ENCODE measurements around the gene C2orf15. TPM values are rescaled to one million over a fixed set of nuclear protein-coding genes. Genes with fewer than 3 reads are reported as not detected.

The C2orf15 gene
- total and polyA plus RNA-seq, 9 of the 15 experiments (the other 6 are each of a cell fraction or from before 2014, with no cell fraction given) = 0.04 to 0.27 (median 0.15) TPM; not detected in 1

DNA sequence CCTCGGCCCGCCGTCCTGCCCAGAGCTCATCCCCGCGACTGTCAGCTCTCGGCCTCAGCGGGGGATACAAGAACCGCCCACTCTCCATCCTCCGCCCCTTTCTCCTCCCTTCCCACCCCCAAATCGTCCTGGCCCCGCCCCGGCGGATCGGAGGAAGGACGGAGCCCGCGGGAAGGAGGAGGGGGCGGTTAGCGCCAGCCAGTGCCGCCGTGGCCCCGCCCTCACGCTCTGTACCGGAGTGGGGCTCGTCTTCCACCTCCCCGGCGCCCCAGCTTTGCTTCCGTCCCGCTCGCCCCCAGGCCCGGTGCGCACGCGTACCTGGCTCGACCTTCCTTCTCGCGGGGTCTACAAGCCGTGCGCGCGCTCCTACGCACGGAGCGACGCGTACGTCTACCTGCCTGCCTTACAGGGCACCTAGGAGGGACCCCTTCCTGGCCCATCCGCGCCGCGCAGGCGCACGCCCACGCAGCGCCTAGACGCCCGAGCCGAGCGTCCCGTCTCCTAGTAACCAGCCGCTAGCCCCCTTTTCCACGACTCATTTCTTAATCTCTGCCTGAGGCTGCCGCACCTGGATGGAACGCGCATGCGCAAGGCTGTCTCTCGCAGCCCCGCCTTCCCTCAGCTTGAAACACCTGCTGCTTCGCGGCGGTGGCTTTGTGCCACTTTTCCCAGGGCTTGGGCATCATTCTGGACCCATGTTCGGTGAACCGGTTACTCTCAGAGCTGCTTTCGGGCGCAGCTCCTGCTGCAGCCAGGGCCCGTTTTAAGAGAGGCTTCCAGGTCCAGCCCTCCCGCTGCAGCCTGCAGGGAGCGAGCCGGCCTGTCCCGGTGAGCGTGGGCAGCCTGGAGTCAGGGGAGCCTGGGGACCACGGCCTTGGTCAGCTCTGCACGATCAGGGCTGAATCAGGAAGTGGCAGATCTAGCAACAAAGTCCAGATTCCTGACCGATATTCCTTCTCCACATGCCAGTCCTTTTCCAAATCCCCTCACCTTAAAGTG is at the start of gene C2orf15 (continued):
- TF ChIP-seq SAFB (IDR thresholded peaks at IDR 0.05; ENCODE audit: borderline replicate concordance, low read depth, low read length) = peak; percentile 20; the same call in 1 of the 2 replicates
- peak; percentile 92 for TF ChIP-seq EGR1 (conservative IDR thresholded peaks at IDR 0.05)
- TF ChIP-seq SRSF9 (IDR thresholded peaks at IDR 0.05; ENCODE audit: borderline replicate concordance, low read depth, low read length) = no peak
- 0 out of 2 replicates have a peak, but pooled peaks have one; percentile 18 for TF ChIP-seq CREM (IDR thresholded peaks at IDR 0.05; ENCODE audit: low read depth)
- TF ChIP-seq ZNF583 (CRISPR knock-in tag; IDR thresholded peaks at IDR 0.05) = peak; percentile 16; the same call in 1 of the 2 replicates
- TF ChIP-seq L3MBTL2 (IDR thresholded peaks at IDR 0.05) = peak; percentile 24; the same call in 1 of the 2 replicates
- no peak for TF ChIP-seq MAFK (IDR thresholded peaks at IDR 0.05; ENCODE audit: low read length)
- no peak for TF ChIP-seq BRCA1 (IDR thresholded peaks at IDR 0.05)
- TF ChIP-seq BRCA1 (CRISPR knock-in tag; IDR thresholded peaks at IDR 0.05) = no peak
- TF ChIP-seq JUNB (CRISPR knock-in tag; conservative IDR thresholded peaks at IDR 0.05) = no peak
- no peak for TF ChIP-seq EWSR1 (IDR thresholded peaks at IDR 0.05; ENCODE audit: borderline replicate concordance, low read depth, partially characterized antibody)
- TF ChIP-seq, protein P1, sequence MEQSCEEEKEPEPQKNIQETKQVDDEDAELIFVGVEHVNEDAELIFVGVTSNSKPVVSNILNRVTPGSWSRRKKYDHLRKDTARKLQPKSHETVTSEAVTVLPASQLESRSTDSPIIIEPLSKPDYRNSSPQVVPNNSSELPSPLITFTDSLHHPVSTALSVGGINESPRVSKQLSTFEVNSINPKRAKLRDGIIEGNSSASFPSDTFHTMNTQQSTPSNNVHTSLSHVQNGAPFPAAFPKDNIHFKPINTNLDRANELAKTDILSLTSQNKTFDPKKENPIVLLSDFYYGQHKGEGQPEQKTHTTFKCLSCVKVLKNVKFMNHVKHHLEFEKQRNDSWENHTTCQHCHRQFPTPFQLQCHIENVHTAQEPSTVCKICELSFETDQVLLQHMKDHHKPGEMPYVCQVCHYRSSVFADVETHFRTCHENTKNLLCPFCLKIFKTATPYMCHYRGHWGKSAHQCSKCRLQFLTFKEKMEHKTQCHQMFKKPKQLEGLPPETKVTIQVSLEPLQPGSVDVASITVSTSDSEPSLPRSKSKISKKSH (CRISPR knock-in tag; IDR thresholded peaks at IDR 0.05) = no peak
- TF ChIP-seq POLR2A (conservative IDR thresholded peaks at IDR 0.05) = 0 out of 2 replicates have a peak, but pooled peaks have one; percentile 45
- no peak for TF ChIP-seq ZNF551 (CRISPR knock-in tag; IDR thresholded peaks at IDR 0.05)
- TF ChIP-seq EP400 (IDR thresholded peaks at IDR 0.05) = no peak
- TF ChIP-seq ZNF408 (CRISPR knock-in tag; IDR thresholded peaks at IDR 0.05; ENCODE audit: low read depth) = no peak
- no peak for TF ChIP-seq ZNF3 (CRISPR knock-in tag; IDR thresholded peaks at IDR 0.05)
- TF ChIP-seq, protein P2, sequence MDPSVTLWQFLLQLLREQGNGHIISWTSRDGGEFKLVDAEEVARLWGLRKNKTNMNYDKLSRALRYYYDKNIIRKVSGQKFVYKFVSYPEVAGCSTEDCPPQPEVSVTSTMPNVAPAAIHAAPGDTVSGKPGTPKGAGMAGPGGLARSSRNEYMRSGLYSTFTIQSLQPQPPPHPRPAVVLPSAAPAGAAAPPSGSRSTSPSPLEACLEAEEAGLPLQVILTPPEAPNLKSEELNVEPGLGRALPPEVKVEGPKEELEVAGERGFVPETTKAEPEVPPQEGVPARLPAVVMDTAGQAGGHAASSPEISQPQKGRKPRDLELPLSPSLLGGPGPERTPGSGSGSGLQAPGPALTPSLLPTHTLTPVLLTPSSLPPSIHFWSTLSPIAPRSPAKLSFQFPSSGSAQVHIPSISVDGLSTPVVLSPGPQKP (CRISPR knock-in tag; IDR thresholded peaks at IDR 0.05) = no peak
- TF ChIP-seq, protein P3, sequence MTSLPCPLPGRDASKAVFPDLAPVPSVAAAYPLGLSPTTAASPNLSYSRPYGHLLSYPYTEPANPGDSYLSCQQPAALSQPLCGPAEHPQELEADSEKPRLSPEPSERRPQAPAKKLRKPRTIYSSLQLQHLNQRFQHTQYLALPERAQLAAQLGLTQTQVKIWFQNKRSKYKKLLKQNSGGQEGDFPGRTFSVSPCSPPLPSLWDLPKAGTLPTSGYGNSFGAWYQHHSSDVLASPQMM (CRISPR knock-in tag; IDR thresholded peaks at IDR 0.05) = no peak
- TF ChIP-seq TARDBP (IDR thresholded peaks at IDR 0.05) = no peak
- TF ChIP-seq POLR2G (IDR thresholded peaks at IDR 0.05; ENCODE audit: low read depth, low read length) = peak; percentile 73
- TF ChIP-seq CXXC5 (CRISPR knock-in tag; IDR thresholded peaks at IDR 0.05) = peak; percentile 66
- TF ChIP-seq ATF1 (CRISPR knock-in tag; IDR thresholded peaks at IDR 0.05) = no peak
- peak; percentile 27; the same call in 1 of the 2 replicates for TF ChIP-seq ATF1 (tag; IDR thresholded peaks at IDR 0.05)
- no peak for TF ChIP-seq ZNF785 (CRISPR knock-in tag; IDR thresholded peaks at IDR 0.05)
- TF ChIP-seq YY1 (IDR thresholded peaks at IDR 0.05; ENCODE audit: borderline replicate concordance in 1 of 3, control insufficient read depth in 1 of 3, extremely low read depth in 1 of 3, insufficient read depth in 3 of 3, insufficient read length in 1 of 3, insufficient replicate concordance in 2 of 3, low read depth in 1 of 3, low read length in 2 of 3) = peak in 1 of 3 experiments; percentile 14
